ENCODE results near the gene TANGO6.
"Not testable (repeated sequence)": the region's sequence is repeated elsewhere in the genome, so short reads cannot be mapped to it uniquely, and the experiment has no call there.

TANGO6 gene

DNA sequence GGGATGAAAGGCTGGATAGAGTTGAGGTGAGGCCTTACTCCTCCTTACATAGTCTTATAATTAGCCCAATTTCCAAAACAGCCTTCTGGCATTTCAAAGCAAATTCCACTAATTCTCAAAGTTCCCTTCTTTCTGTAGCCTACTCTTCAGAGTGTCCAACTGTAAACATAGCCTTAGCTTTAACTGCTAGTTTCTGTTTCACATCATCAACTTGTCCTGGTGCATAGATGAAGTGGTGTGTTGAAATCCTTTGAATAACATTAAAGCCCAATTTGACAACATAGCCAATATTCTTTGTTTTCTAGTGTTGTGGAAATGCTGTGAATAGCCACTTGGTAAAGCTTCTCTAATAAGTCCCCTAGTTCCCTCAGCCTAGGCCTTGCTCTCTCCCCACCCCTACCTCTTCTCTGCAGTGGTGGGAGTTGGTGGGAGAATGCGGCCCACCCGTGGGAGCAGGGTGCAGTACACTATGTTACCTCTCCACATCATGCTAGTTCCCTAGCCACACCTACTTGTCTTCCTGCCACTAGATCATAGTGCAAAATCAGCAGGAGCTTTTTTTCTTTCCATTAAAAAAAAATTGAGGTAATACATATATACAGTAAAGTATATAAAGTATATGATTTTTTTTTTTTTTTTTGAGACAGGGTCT lies 135.1 kb downstream of the TANGO6 start:
- DNase-seq: no peak

GRCh38 chr16:68980695-68981315 lies 137.5 kb downstream of the TANGO6 start:
- no peak for DNase-seq

DNA sequence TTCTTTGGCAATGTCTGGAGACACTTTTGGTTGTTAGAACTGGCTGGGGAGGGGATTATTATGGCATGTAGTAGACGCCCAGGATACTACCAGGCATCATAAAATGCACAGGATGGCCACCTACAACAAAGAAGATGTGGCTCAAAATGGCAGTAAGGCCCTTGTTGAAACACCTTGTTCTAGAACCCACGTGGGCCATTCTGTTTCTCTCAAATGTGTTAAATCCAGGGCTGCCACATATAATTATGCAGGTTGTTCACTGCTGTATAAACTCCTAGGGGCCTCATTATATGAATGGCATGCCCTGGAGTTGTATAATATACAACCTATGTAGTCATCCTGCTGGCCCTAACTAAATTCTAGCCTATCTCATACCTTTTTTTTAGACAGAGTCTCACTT lies 138.6 kb downstream of the TANGO6 start:
- DNase-seq: no peak

DNA sequence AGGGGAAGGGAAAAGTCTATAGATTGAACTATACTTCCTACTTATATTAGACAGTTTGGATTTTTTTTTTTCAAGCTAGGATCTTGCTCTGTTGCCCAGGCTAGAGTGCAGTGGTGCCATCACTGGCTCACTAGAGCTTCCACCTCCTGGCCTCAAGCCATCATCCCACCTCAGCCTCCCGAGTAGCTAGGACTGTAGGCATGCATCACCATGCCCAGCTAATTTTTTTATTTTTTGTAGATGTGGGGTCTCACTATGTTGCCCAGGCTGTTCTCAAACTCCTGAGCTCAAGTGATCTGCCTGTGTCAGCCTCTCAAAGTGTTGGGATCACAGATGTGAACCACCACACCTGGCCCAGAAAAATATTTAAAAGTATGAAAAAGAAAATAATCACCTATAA lies 141.1 kb downstream of the TANGO6 start:
- no peak for DNase-seq

- no peak for DNase-seq
These were observed 141.9 kb downstream of the TANGO6 start for GRCh38 chr16:68985268-68985667.

DNA sequence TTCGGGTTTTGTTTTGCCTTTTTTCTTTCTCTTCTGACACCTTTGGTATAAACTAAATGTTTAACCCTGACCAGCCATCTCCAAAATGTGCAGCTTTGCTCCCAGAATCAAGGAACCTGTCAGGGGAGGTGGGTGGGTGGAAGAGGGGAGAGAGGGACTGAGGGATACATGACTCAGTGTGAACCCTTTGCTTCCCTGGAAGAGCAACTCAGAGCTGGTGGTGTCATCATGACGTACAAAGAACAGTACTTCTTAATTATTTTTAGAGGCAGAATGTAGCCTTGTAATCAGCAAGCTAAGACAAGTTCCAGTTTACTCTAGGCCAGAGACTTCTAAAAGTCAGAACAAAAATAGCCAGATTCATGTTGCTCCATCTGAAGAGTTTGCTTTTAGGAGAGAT lies 142.5 kb downstream of the TANGO6 start:
- DNase-seq: no peak

DNA sequence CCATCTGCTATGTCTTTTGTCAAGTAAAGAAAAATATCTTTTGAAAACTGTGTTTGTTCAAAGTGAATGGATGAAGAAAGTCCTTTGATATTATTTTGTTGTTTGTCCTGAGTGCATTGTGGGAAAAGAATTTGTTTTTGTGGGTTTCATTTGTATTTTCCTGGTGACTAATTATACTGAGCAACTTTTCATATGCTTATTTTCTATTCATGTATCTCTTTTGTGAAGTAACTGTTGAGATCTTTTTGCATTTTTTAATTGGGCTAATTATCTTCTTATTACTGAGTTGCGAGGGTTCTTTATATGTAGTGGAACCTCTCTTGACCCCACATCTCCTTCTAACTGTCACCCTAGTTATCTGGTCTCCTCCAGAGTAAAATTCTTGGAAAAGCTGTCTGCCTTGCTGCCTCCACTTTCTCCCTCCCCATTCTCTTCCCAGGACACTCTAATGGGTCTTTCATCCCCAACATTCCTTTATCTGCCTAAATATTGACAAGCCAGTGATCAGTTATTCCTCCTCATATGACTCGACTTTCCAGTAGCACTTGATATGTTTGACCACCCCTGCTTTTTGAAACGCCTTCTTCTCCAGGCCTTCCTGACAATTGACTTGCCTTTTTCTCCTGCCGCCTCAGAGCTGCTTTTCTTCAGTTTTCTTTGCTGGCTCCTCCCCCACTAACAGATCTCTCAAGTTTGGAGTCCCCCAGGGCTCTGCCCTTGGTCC lies 144.6 kb downstream of the TANGO6 start:
- DNase-seq: no peak

- DNase-seq: not testable (repeated sequence)
These were observed 147.0 kb downstream of the TANGO6 start for GRCh38 chr16:68990172-68990845.

DNA sequence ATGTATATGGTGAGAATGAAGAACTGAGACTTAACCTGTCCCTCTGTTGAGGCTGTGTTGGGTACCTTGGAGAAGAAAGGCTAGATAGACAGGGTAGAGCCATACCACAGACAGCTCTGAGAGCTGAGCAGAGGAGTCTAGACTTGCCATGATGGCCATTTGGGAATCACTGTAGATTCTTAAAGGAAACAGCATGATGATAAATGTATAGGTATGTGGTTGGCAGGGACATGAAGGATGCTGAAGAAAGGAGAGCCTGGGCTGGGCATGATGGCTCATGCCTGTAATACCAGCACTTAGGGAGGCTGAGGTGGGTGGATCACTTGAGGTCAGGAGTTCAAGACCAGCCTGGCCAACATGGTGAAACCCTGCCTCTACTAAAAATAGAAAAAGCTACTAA lies 147.7 kb downstream of the TANGO6 start:
- DNase-seq: no peak

DNA sequence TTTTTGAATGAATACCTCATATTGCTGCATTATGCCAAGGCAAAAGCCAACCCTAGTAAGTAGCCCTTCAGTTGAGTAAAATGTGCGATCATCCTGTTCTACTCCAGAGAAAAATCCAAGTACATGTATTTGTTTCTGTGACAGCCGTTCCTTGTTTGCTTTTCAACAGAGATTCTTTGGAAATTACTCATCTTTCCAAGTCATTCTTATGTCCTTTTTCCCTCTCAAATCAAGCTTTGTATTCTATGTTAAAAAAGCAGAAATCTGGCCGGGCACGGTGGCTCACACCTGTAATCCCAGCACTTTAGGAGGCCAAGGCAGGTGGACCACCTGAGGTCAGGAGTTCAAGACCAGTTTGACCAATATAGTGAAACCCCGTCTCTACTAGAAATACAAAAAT lies 149.2 kb downstream of the TANGO6 start:
- no peak for DNase-seq

DNA sequence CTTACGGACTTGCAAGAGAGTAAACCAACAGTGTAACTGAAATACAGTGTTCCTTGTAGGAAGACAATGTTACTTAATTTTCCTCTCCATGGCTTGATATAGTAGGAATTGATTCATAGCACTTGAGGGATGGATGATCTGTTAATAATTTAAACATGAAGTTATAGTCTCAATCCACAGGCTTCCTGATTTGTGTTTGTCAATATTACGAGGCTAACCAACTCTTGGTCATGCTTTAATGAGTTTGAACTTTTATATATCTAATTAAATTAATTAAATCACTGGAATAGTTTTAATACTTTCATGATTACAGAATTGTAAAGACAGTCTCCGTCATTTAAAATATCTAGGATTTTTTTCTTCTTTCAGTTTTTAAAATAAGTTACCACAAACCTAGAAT lies 150.1 kb downstream of the TANGO6 start:
- no peak for DNase-seq

DNA sequence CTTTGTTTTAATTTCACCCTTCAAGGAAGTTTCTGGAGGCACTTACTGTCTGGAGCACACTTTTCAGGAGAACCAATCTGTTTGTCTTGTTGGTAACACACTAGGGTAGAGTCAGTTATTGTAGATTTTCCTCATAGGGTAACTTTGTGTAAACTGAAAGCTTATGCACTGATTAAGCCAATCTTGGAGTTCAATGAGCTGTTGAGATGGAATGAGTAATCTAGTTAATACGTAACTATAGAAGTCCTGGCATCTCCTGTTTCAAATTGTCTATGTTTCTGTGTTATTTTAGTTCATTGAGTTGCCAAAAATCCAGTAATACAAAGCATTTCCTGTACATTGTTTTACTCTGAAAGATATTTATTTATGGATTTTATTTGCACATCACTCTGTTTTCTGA lies 150.6 kb downstream of the TANGO6 start:
- DNase-seq: no peak

DNA sequence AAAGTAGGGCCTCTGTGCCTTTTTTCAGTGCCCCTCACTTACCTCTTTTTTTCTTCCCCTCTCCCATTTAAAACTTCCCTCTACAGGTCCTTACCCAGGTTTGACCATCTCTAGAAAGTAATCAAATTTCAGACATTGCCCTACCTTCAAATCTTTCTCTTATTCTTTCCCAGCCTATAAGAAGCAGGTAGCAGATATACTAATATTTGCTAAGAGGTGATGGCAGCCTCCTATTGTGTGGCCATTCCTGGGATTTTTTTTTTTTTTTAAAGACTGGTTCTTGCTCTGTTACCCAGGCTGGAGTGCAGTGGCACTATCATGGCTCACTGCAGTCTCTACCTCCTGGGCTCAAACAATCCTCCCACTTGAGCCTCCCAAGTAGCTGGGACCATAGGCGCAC lies 151.0 kb downstream of the TANGO6 start:
- DNase-seq: no peak

GRCh38 chr16:68995011-68995504 lies 151.7 kb downstream of the TANGO6 start:
- no peak for DNase-seq

DNA sequence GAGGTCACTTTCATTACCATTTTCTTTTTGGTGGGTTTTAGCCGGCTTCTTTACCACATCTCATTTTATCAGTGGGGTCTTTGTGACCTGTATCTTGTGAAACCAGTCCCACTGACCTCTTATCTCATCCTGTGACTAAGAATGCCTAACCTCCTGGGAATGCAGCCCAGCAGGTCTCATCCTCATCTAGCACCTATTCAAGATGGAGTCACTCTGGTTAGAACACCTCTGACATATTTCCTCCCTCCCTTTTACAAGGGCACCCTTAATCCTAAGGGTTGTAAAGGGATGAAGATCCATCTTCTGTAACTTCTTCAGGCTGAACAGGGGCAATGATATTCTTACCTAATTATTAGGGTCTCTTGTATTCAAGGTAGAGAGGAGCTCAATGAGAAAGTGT lies 154.2 kb downstream of the TANGO6 start:
- DNase-seq: no peak

DNA sequence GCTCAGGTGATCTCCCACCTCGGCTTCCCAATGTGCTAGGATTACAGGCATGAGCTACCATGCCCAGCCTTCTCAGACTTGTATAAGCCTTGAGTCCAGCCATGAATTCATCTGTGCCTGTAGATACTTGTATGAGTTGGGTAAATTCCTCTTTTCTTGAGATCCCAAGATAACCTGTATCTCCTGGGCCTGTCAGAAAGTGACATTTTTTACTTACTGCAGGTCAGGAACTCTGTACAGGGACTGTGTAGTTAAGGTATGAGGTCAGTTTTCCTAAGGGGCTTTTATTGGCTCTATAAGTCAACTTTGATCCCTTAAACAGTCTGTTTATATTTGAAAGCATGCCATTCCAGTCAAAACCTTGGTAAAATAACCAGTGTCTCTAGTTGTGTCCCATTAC lies 155.8 kb downstream of the TANGO6 start:
- no peak for DNase-seq

GRCh38 chr16:69003500-69003899 lies 160.2 kb downstream of the TANGO6 start:
- DNase-seq: no peak

DNA sequence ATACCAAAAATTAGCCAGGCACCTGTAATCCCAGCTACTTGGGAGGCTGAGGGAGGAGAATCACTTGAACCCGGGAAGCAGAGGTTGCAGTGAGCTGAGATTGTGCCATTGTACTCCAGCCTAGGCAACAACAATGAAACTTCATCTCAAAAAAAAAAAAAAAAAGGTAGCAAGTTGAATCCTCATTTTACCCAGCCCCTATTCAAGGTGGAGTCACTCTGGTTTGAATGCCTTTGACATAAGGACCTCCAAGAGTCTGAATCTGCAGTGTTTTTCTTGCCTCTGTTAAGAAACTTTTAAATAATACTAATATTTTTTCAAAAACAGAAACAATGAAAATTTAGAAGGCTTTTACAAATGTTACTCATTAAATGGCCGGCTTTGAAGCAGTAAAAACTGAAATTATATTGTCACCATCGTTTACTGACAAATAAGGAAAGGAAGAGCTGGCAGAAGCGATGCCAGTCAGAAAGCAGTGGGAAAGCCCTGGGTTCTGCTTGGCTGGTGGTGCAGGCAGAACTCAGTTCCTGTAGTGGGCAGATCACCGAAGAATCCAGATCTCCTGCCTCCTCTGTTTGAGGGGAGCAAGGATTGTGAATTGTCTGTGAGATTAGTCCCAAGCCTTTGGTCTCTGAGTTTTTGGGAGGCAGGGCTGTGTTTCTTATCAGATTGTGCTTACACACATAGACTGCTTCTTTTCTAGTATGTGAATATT lies 162.5 kb downstream of the TANGO6 start:
- no peak for DNase-seq

DNA sequence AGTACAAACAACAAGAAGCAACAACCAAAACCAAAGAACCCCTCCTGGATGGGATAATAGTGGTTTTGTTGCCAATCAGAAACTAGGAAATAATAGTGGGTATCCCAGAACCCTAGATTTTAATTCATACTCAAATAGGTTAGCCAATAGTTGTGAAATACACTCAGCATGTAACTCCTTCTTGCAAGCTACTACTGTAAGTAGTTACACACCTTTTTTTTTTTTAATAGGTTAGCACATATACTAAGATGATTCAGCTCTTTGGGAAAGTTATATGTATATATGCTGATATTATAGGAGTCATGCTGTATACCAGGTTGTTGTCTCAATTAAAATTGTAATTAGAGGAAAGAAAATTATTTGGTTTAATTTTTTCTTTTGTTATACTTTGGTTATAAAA lies 169.6 kb downstream of the TANGO6 start:
- no peak for DNase-seq

GRCh38 chr16:69013991-69014390 lies 170.7 kb downstream of the TANGO6 start:
- DNase-seq: no peak

DNA sequence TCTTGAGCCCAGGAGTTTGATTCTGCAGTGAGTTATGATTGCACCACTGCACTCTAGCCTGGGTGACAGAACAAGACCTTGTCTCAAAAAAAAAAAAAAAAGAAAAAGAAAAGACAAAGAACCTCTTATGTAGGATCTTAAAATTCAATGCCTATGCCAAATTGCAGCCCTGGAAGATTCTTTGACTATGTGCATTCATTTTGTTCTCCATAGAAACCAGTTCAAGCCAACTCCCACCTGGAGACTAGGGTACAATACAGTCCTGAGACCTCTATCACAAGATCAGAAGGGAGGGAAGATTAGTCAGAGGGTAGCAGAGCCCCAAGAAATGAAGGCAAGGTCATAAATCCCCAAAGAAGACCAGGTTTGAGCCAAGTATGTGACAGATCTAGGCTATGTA lies 171.5 kb downstream of the TANGO6 start:
- no peak for DNase-seq

GRCh38 chr16:69017036-69017783 lies 173.9 kb downstream of the TANGO6 start:
- no peak for DNase-seq
